Activated CD8-positive, alpha-beta memory T cell treated with anti-CD3 and anti-CD28 coated beads for 36 hours (primary cell): ENCODE data around the gene CGNL1. TPM values are rescaled to one million over a fixed set of nuclear protein-coding genes. Genes with fewer than 3 reads are reported as not detected.

ENCODE experiments used
- CTCF ChIA-PET: fragments of 350-600 bp; sonication (Branson Sonifier 250); formaldehyde crosslinking; loops from one replicate; lab custom pipeline; 2021; ENCODE audit warnings: antibody characterized with exemption; lab: Charles Lee
- POLR2A ChIA-PET: fragments of 350-600 bp; sonication (Branson Sonifier 250); formaldehyde crosslinking; loops from one replicate; lab custom pipeline; 2021; ENCODE audit warnings: antibody characterized with exemption; lab: Charles Lee
- total RNA-seq, 2 experiments: library from RNA; stranded (reverse); gene quantifications; one replicate each; pipeline ENCODE4 v1.2.3, GENCODE V29; 2021

CGNL1 gene
- total RNA-seq, 2 experiments from 2014 or later = not detected

GRCh38 chr15:57595011-57595866 lies 218.9 kb downstream of the CGNL1 start:
- ChIA-PET CTCF (no interaction called here), POLR2A (no interaction called here)

- ChIA-PET CTCF (no interaction called here), POLR2A (no interaction called here)
Measured at GRCh38 chr15:57596301-57596855, 220.1 kb downstream of the CGNL1 start.

- CTCF ChIA-PET = no interaction called here
- POLR2A ChIA-PET = no interaction called here
Measured at GRCh38 chr15:57596978-57597377, 220.7 kb downstream of the CGNL1 start.

- ChIA-PET POLR2A (no interaction called here), CTCF (interaction anchor here (1.2 kb wide), 1 partner anchor 10 kb away, joined by 3 read pairs; no protein-coding TSS in a partner anchor)
Measured at GRCh38 chr15:57597431-57597830, 221.1 kb downstream of the CGNL1 start.

- ChIA-PET CTCF (interaction anchor here (1.2 kb wide), 1 partner anchor 9 kb away, joined by 3 read pairs; no protein-coding TSS in a partner anchor), POLR2A (no interaction called here)
Measured at GRCh38 chr15:57598346-57598745, 222.0 kb downstream of the CGNL1 start.

- ChIA-PET CTCF (no interaction called here), POLR2A (interaction anchor here (0.7 kb wide), 1 partner anchor 98 kb away, joined by 5 read pairs; no protein-coding TSS in a partner anchor)
Measured at GRCh38 chr15:57599296-57599810, 223.0 kb downstream of the CGNL1 start.

- CTCF ChIA-PET = no interaction called here
- POLR2A ChIA-PET = no interaction called here
Measured at GRCh38 chr15:57600197-57600596, 223.9 kb downstream of the CGNL1 start.

Other genes starting within 250 kb of the CGNL1 start
- not detected for gene MYZAP, start 215.4 kb downstream of the CGNL1 start, total RNA-seq